Ascending aorta (tissue), 2 donors: ENCODE measurements around the gene GOLGA8G. TPM values are rescaled to one million over a fixed set of nuclear protein-coding genes. Genes with fewer than 3 reads are reported as not detected.
"Not testable (repeated sequence)": the region's sequence is repeated elsewhere in the genome, so short reads cannot be mapped to it uniquely, and the experiment has no call there.

ENCODE experiments used
- DNase-seq, 2 donors: peaks; one replicate each; pipeline ENCODE4 v3.0.0-alpha.2; 2019; ENCODE audit warnings: low spot score in 2 of 2
- H3K27ac ChIP-seq, 2 donors: fragments of 200-600 bp; sonication (generic); one replicate each; pipeline ENCODE4 v1.5.1; 2016 to 2017; ENCODE audit warnings: mild to moderate bottlenecking in 1 of 2
- H3K27me3 ChIP-seq: fragments of 200-600 bp; sonication (generic); one replicate; pipeline ENCODE4 v1.5.1; 2017
- H3K36me3 ChIP-seq, 2 donors: fragments of 200-600 bp; sonication (generic); one replicate each; pipeline ENCODE4 v1.5.1; 2016
- H3K4me1 ChIP-seq, 2 donors: fragments of 200-600 bp; sonication (generic); one replicate each; pipeline ENCODE4 v1.5.1; 2016 to 2017; ENCODE audit warnings: mild to moderate bottlenecking in 1 of 2
- H3K4me3 ChIP-seq, 2 donors: fragments of 200-600 bp; sonication (generic); one replicate each; pipeline ENCODE4 v1.5.1; 2016 to 2017; ENCODE audit warnings: mild to moderate bottlenecking in 1 of 2
- H3K9me3 ChIP-seq, 2 donors: fragments of 200-600 bp; sonication (generic); one replicate each; pipeline ENCODE4 v1.5.1; 2016
- intact Hi-C: fragments of 100-400 bp; cut with DNase I; formaldehyde crosslinking; loops from one replicate; pipeline ENCODE4 v1.15.1; 2023
- total RNA-seq: library from RNA; depleted of rRNA; stranded (reverse); fragments of >200 nt; gene quantifications from one replicate; pipeline ENCODE4 v1.1.0, GENCODE V29; 2016

The GOLGA8G gene, protein sequence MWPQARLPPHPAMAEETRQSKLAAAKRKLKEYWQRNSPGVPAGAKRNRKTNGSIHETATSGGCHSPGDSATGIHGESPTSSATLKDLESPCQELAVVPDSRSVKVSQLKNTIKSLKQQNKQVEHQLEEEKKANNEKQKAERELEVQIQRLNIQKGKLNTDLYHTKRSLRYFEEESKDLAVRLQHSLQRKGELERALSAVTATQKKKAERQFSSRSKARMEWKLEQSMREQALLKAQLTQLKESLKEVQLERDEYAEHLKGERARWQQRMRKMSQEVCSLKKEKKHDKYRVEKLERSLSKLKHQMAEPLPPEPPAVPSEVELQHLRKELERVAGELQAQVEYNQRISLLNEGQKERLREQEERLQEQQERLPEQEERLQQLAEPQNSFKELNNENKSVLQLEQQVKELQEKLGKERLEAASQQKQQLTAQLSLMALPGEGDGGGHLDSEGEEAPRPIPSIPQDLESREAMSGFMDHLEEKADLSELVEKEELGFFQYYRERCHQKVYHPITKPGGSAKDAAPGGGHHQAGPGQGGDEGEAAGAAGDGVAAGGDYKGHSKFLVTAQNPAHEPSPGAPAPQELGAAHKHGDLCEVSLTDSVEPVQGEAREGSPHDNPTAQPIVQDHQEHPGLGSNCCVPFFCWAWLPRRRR
- total RNA-seq = not detected

DNA sequence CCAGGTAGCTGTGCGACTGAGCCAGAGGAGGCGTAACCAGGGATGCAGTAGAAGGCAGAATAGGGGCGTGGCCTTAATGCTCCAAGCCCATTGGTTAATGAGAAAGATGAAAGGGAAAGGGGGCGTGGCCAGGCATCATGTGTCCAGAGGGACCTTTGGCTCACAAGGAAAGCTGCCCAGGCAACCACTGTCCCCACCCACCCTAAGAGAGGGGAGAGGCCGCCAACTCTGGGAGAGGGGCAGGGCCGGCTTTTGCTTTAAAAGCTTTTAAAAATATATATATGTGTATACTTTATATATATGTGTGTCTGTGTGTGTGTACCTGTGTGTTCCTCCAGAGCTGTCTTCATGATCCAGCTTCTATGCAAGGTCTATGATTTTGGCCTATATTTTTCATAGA is at the start of gene GOLGA8G:
Gene GOLGA8G (minus strand): TSS at position 18 of the 400 bp plus-strand sequence. CDS start 62 bp downstream, outside the sequence.
- H3K27ac ChIP-seq, H3K9me3 ChIP-seq, H3K4me1 ChIP-seq, DNase-seq, intact Hi-C loops, H3K4me3 ChIP-seq, H3K27me3 ChIP-seq, H3K36me3 ChIP-seq: not testable (repeated sequence)

DNA sequence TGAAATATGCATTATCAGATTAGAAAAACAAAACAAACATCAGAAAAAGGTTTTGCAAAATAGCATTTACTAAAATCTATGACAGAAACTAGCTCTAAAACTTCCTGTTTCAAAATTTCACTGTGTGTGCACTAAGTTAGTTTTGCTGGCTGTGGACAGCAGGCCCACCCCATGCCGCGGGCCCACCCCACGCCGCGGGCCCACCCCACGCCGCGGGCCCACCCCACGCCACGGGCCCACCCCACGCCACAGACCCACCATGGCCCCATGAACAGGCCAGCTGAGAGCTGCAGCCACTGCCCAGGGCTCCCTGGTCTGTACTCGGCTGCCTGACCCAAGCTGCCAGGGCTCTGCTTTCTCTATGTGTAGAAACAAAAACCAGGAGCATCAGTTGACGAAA is 40.6 kb upstream of the GOLGA8G start:
- intact Hi-C loops, DNase-seq: not testable (repeated sequence)

DNA sequence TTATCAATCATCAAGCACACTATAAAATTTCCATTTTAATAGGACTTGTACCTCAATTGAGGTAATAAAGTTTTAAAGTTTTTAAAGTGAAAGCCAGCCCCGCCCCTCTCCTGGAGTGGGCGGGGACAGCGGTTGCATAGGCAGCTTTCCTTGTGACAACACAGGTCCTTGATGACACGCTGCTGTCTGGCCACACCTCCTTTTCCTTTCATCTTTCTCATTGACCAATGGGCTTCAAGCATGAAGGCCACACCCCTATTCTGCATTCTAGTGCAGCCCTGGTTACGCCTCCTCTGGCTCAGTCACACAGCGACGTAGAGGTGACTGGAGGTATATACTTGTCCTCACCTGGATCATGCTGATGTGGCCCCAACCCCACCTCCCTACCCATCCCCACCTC is 20.5 kb upstream of the GOLGA8G start, which contains the start of gene GOLGA6L25:
Gene GOLGA6L25 (plus strand): TSS at position 301 of the 400 bp plus-strand sequence. CDS start 61 bp downstream, at position 362.
- H3K9me3 ChIP-seq, intact Hi-C loops, H3K36me3 ChIP-seq, H3K27me3 ChIP-seq, DNase-seq, H3K4me3 ChIP-seq, H3K4me1 ChIP-seq, H3K27ac ChIP-seq: not testable (repeated sequence)

More for the DNA sequence above, 40.6 kb upstream of the GOLGA8G start:
- not testable (repeated sequence) for H3K9me3 ChIP-seq, H3K4me1 ChIP-seq, H3K27me3 ChIP-seq, H3K27ac ChIP-seq, H3K36me3 ChIP-seq, H3K4me3 ChIP-seq

DNA sequence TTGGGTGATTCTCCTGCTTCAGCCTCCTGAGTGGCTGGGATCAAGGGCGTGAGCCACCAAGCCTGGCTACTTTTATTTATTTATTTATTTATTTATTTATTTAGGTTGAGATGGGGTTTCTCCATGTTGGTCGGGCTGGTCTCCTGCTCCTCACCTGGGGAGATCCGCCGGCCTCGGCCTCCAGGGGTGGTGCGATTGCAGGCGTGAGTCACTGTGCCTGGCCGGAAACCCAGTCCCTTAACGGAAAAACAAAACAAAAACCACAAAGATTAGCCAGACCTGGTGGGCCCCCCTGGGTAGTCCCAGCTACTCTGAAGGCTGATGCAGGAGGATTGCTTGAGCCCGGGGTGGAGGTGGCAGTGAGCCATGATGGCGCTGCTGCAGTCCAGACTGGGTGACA is 17.6 kb downstream of the GOLGA8G start:
- H3K4me3 ChIP-seq, H3K4me1 ChIP-seq, intact Hi-C loops, H3K27me3 ChIP-seq, H3K36me3 ChIP-seq, DNase-seq, H3K27ac ChIP-seq, H3K9me3 ChIP-seq: not testable (repeated sequence)

DNA sequence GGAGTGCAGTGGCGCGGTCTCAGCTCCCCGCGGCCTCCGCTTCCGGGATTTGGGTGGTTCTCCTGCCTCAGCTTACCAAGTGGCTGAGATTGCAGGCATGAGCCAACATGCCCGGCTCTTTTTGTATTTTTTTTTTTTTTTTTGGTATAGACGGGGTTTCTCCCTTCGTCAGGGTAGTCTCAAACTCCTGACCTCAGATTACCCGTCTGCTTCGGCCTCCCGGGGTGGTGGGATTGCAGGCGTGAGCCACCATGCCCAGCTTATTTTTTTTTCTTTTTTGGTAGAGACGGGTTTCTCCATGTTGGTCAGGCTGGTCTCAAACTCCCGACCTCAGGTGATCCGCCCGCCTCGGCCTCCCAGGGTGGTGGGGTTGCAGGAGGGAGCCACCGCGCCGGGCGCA is 18.6 kb downstream of the GOLGA8G start:
- intact Hi-C loops, H3K27me3 ChIP-seq, H3K27ac ChIP-seq, DNase-seq, H3K9me3 ChIP-seq, H3K36me3 ChIP-seq, H3K4me3 ChIP-seq, H3K4me1 ChIP-seq: not testable (repeated sequence)

DNA sequence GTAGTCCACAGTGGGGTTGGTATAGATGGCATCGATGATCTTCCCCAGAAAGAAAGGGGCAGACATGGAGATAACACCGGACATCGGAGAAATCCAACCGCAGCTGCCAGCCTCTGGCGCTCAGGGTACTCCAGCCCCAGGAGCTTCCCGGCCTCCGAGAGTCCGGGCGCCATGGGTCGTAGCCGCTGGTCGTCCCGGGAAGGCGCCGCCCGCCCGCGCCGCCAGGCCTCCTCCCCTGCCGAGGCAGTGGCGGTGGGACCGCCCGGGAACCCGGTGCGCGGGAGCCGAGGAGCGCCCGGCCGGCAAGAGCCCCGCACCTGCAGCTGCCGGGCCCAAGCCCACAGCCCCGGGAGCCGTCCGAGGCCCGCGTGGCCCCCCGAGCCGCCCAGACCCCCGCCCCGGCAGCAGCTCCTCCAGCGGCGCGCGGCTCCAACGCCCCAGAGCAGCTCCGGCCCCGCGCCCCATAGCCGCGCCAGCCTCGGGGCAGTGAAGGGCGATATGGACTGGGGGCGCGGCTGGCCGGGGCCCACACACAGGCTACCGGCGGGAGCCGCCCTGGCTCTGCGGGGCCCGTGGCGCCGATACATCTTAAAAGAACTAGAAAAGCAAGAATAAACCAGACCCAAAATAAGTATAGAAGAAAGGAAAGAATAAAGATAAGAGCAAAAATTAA is 24.4 kb downstream of the GOLGA8G start:
- intact Hi-C loops, H3K27me3 ChIP-seq, H3K4me1 ChIP-seq, H3K9me3 ChIP-seq, H3K4me3 ChIP-seq, H3K27ac ChIP-seq, DNase-seq, H3K36me3 ChIP-seq: not testable (repeated sequence)

DNA sequence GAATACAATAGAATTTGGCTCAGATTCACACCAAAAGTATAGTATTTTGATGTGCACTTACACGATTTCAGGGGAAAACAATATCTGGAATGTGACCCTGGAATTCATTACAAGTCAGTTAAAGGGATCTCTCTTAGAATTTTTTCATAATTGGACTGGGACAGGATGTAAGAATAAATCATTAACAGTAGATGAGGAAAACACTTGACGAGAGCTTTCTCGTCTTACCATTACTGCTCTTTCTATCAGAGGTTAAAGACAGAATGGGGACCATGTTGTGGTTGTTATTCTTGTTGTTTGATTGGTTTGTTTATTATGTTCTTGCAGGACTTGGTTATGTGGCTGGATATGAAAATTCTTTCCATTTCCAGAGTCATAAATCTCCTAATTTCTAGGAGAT is 51.4 kb downstream of the GOLGA8G start:
- intact Hi-C loops, H3K9me3 ChIP-seq: not testable (repeated sequence)

More for the DNA sequence above, 51.4 kb downstream of the GOLGA8G start:
- not testable (repeated sequence) for H3K4me1 ChIP-seq, H3K4me3 ChIP-seq, H3K36me3 ChIP-seq, H3K27me3 ChIP-seq, H3K27ac ChIP-seq, DNase-seq

Other genes with a start within 250 kb of the GOLGA8G start
- 42.7 TPM for gene HERC2, start 210.8 kb downstream of the GOLGA8G start, total RNA-seq
- gene GOLGA6L24, start 174.9 kb downstream of the GOLGA8G start, total RNA-seq = 0.11 TPM
- not detected for gene GOLGA8F, start 154.3 kb downstream of the GOLGA8G start, total RNA-seq
- not detected for gene GOLGA6L25, start 20.6 kb upstream of the GOLGA8G start, total RNA-seq
- 0.75 TPM for gene GOLGA8M, start 179.4 kb upstream of the GOLGA8G start, total RNA-seq